OCI-LY7 (cell line): ENCODE results near the gene OR5A1. TPM values are rescaled to one million over a fixed set of nuclear protein-coding genes. Genes with fewer than 3 reads are reported as not detected.

ENCODE experiments used
- BruUV-seq: library from RNA; stranded (reverse); fragments of 400-500 nt; replicated peaks from 2 replicates; lab custom pipeline; 2021; lab: Mats Ljungman, UMichigan
- CTCF ChIA-PET: fragments of 300-600 bp; sonication (Branson Sonifier 250); formaldehyde crosslinking; loops from one replicate; lab custom pipeline; 2022; ENCODE audit warnings: antibody characterized with exemption; ENCODE audit not compliant: unreplicated experiment; lab: Charles Lee
- POLR2A ChIA-PET: fragments of 300-600 bp; sonication (Branson Sonifier 250); formaldehyde crosslinking; loops from one replicate; lab custom pipeline; 2022; ENCODE audit warnings: antibody characterized with exemption; lab: Charles Lee
- DNase-seq: peaks from one replicate; pipeline ENCODE4 v3.0.0-alpha.2; 2015; ENCODE audit warnings: low spot score
- H2AFZ ChIP-seq: fragments of 200-600 bp; sonication (generic), shearing (Covaris generic); 2 replicates; pipeline ENCODE4 v1.6.1; 2014; ENCODE audit warnings: mild to moderate bottlenecking, antibody characterized with exemption, low read length, moderate library complexity
- H3K27ac ChIP-seq: fragments of 200-600 bp; sonication (generic); 2 replicates; pipeline ENCODE4 v1.5.1; 2014; ENCODE audit warnings: mixed run types, low read depth, mild to moderate bottlenecking, moderate library complexity, low read length, inconsistent platforms; ENCODE audit not compliant: poor library complexity, severe bottlenecking
- H3K36me3 ChIP-seq: fragments of 200-600 bp; sonication (generic); 2 replicates; pipeline ENCODE4 v1.6.1; 2014; ENCODE audit warnings: mild to moderate bottlenecking, antibody characterized with exemption, low read length, moderate library complexity, mixed read lengths; ENCODE audit not compliant: insufficient read depth
- H3K4me1 ChIP-seq: fragments of 200-600 bp; sonication (generic); 2 replicates; pipeline ENCODE4 v1.5.1; 2014; ENCODE audit warnings: mild to moderate bottlenecking, low read length; ENCODE audit not compliant: insufficient read depth, poor library complexity, severe bottlenecking
- H3K4me2 ChIP-seq: fragments of 200-600 bp; sonication (generic); 2 replicates; pipeline ENCODE4 v1.6.1; 2014; ENCODE audit warnings: mild to moderate bottlenecking, low read length
- H3K4me3 ChIP-seq: fragments of 200-600 bp; sonication (generic); 2 replicates; pipeline ENCODE4 v1.5.1; 2014; ENCODE audit warnings: mild to moderate bottlenecking, low read depth, low read length; ENCODE audit not compliant: poor library complexity, severe bottlenecking
- H3K79me2 ChIP-seq: fragments of 200-600 bp; sonication (generic); 2 replicates; pipeline ENCODE4 v1.6.1; 2016; ENCODE audit warnings: low read depth, mild to moderate bottlenecking, low read length, moderate library complexity, mixed read lengths; ENCODE audit not compliant: insufficient read depth
- H3K9me2 ChIP-seq: fragments of 200-600 bp; sonication (generic); 2 replicates; pipeline ENCODE4 v1.6.1; 2016; ENCODE audit warnings: mild to moderate bottlenecking, low read length, mixed read lengths; ENCODE audit not compliant: insufficient read depth
- H3K9me3 ChIP-seq: fragments of 200-600 bp; sonication (generic); 2 replicates; pipeline ENCODE4 v1.6.1; 2014; ENCODE audit warnings: mild to moderate bottlenecking, mixed run types, low read length, mixed read lengths
- H4K20me1 ChIP-seq: fragments of 200-600 bp; sonication (generic); 2 replicates; pipeline ENCODE4 v1.6.1; 2014; ENCODE audit warnings: mild to moderate bottlenecking, antibody characterized with exemption, low read length, moderate library complexity, mixed read lengths; ENCODE audit not compliant: insufficient read depth
- CTCF ChIP-seq: fragments of 200-600 bp; sonication (generic); conservative IDR thresholded peaks from 2 replicates; pipeline ENCODE4 v1.5.1; 2014; ENCODE audit warnings: mild to moderate bottlenecking, antibody characterized with exemption, low read length, moderate library complexity, mixed read lengths
- EZH2phosphoT487 ChIP-seq: fragments of 200-600 bp; sonication (generic); IDR thresholded peaks from 2 replicates; pipeline ENCODE4 v1.6.1; 2018; ENCODE audit warnings: low read depth, borderline replicate concordance, mild to moderate bottlenecking, mixed run types, antibody characterized with exemption, low read length, moderate library complexity, mixed read lengths
- intact Hi-C: fragments of 100-400 bp; cut with micrococcal nuclease; formaldehyde crosslinking; loops from one replicate; pipeline ENCODE4 v1.10.0; 2022; ENCODE audit not compliant: unreplicated experiment
- total RNA-seq, 2 experiments: library from RNA; depleted of rRNA in 1 of 2; stranded (reverse); fragments of >200 nt in 1 of 2; shearing (Covaris generic) in 1 of 2; gene quantifications; 2 replicates each; pipeline ENCODE4 v1.2.3, GENCODE V29; 2014 to 2022

OR5A1 gene
- total RNA-seq, 2 experiments from 2014 or later, result not detected

- ChIA-PET POLR2A (no interaction called here), CTCF (no interaction called here)
- no TSS peak for BruUV-seq
- no peaks in the 10 kb centered on the region for H3K79me2 ChIP-seq
- H3K4me3 ChIP-seq, result no peak overlapping the region
- H3K4me2 ChIP-seq, result no peak overlapping the region
- H3K36me3 ChIP-seq, result no peaks in the 10 kb centered on the region
- no peak overlapping the region for H3K27ac ChIP-seq
- intact Hi-C loops, result no loop called here
- DNase-seq, result no peak
- H3K4me1 ChIP-seq, result no peaks in the 10 kb centered on the region
- H2AFZ ChIP-seq, result no peak overlapping the region
- H3K9me3 ChIP-seq, result no peaks in the 10 kb centered on the region
- TF ChIP-seq EZH2phosphoT487 (no peak), CTCF (no peak)
- H3K9me2 ChIP-seq, result no peaks in the 10 kb centered on the region
- H4K20me1 ChIP-seq, result no peaks in the 10 kb centered on the region
Observed at GRCh38 chr11:59423835-59424234, 12.4 kb upstream of the OR5A1 start.

- no peak overlapping the region for H2AFZ ChIP-seq
- H4K20me1 ChIP-seq, result no peaks in the 10 kb centered on the region
- H3K4me2 ChIP-seq, result no peak overlapping the region
- CTCF ChIA-PET, result no interaction called here
- no peaks in the 10 kb centered on the region for H3K36me3 ChIP-seq
- DNase-seq, result no peak
- POLR2A ChIA-PET, result no interaction called here
- no peaks in the 10 kb centered on the region for H3K9me3 ChIP-seq
- no peaks in the 10 kb centered on the region for H3K4me1 ChIP-seq
- no peaks in the 10 kb centered on the region for H3K9me2 ChIP-seq
- H3K79me2 ChIP-seq, result no peaks in the 10 kb centered on the region
- no peak overlapping the region for H3K4me3 ChIP-seq
- no TSS peak for BruUV-seq
- H3K27ac ChIP-seq, result no peak overlapping the region
- intact Hi-C loops, result no loop called here
- TF ChIP-seq EZH2phosphoT487, result no peak
- TF ChIP-seq CTCF, result no peak
Observed at GRCh38 chr11:59425131-59425530, 11.1 kb upstream of the OR5A1 start.

GRCh38 chr11:59426361-59427067, 9.8 kb upstream of the OR5A1 start, which contains the start of gene OR5A2:
TSS of gene OR5A2 (minus strand) at chr11:59426413. CDS start at chr11:59422953, 3,460 bp downstream.
- DNase-seq, result no peak
- POLR2A ChIA-PET, result interaction anchor here (0.6 kb wide), 1 partner anchor 25 kb away, joined by 3 read pairs; no protein-coding TSS in a partner anchor
- no peak within 1 kb of the TSS for H3K4me2 ChIP-seq
- no peak within 1 kb of the TSS for H3K27ac ChIP-seq
- H3K4me3 ChIP-seq, result no peak within 1 kb of the TSS
- CTCF ChIA-PET, result no interaction called here
- no peaks in the 10 kb centered on the region for H3K4me1 ChIP-seq
- no peaks in the 10 kb centered on the region for H3K79me2 ChIP-seq
- no peaks in the 10 kb centered on the region for H3K9me2 ChIP-seq
- H4K20me1 ChIP-seq, result no peaks in the 10 kb centered on the region
- no peak for TF ChIP-seq CTCF
- no peak for TF ChIP-seq EZH2phosphoT487
- no peaks in the 10 kb centered on the region for H3K36me3 ChIP-seq
- H2AFZ ChIP-seq, result no peak within 1 kb of the TSS
- no peaks in the 10 kb centered on the region for H3K9me3 ChIP-seq
- BruUV-seq, result no TSS peak
- intact Hi-C loops, result no loop called here
